Hepatocyte (in vitro differentiated cells): ENCODE measurements around the gene IDH2. TPM values are rescaled to one million over a fixed set of nuclear protein-coding genes. Genes with fewer than 3 reads are reported as not detected.

Source experiments
- DNase-seq: peaks from one replicate; pipeline ENCODE4 v3.0.0-alpha.2; 2016; ENCODE audit warnings: low spot score
- H2AFZ ChIP-seq: fragments of 200-600 bp; sonication (generic); 2 replicates; pipeline ENCODE4 v1.6.0; 2016; ENCODE audit warnings: antibody characterized with exemption, mild to moderate bottlenecking
- H3K27ac ChIP-seq: fragments of 200-600 bp; sonication (generic); 2 replicates; pipeline ENCODE4 v1.5.1; 2016; ENCODE audit warnings: mild to moderate bottlenecking
- H3K27me3 ChIP-seq: fragments of 200-600 bp; sonication (generic); 2 replicates; pipeline ENCODE4 v1.6.1; 2016
- H3K36me3 ChIP-seq: fragments of 200-600 bp; sonication (generic); replicated peaks from 2 replicates; pipeline ENCODE4 v1.5.1; 2016; ENCODE audit warnings: low read depth; ENCODE audit not compliant: insufficient read depth
- H3K4me1 ChIP-seq: fragments of 200-600 bp; sonication (generic); 2 replicates; pipeline ENCODE4 v1.5.1; 2016; ENCODE audit warnings: mild to moderate bottlenecking, moderate library complexity; ENCODE audit not compliant: insufficient read depth
- H3K4me2 ChIP-seq: fragments of 200-600 bp; sonication (generic); 2 replicates; pipeline ENCODE4 v1.6.0; 2016
- H3K4me3 ChIP-seq: fragments of 200-600 bp; sonication (generic); 2 replicates; pipeline ENCODE4 v1.5.1; 2016; ENCODE audit warnings: mild to moderate bottlenecking
- H3K79me2 ChIP-seq: fragments of 200-600 bp; sonication (generic); 2 replicates; pipeline ENCODE4 v1.6.0; 2017; ENCODE audit warnings: mild to moderate bottlenecking
- H3K9me2 ChIP-seq: fragments of 200-600 bp; sonication (generic); replicated peaks from 2 replicates; pipeline ENCODE4 v1.6.0; 2017; ENCODE audit warnings: mild to moderate bottlenecking; ENCODE audit not compliant: insufficient read depth
- H3K9me3 ChIP-seq: fragments of 200-600 bp; sonication (generic); 2 replicates; pipeline ENCODE4 v1.5.1; 2016; ENCODE audit warnings: low read depth, mild to moderate bottlenecking
- H4K20me1 ChIP-seq: fragments of 200-600 bp; sonication (generic); 2 replicates; pipeline ENCODE4 v1.6.0; 2016; ENCODE audit warnings: mild to moderate bottlenecking; ENCODE audit not compliant: insufficient read depth, poor library complexity, severe bottlenecking
- CTCF ChIP-seq: fragments of 200-600 bp; sonication (generic); IDR thresholded peaks from 2 replicates; pipeline ENCODE4 v1.5.1; 2016; ENCODE audit warnings: antibody characterized with exemption, mild to moderate bottlenecking; ENCODE audit not compliant: poor library complexity
- EZH2 ChIP-seq: fragments of 200-600 bp; sonication (generic); IDR thresholded peaks from 2 replicates; pipeline ENCODE4 v1.6.1; 2016; ENCODE audit warnings: antibody characterized with exemption, mild to moderate bottlenecking, borderline replicate concordance
- EZH2phosphoT487 ChIP-seq: fragments of 200-600 bp; sonication (generic); IDR thresholded peaks from one replicate; pipeline ENCODE4 v1.6.1; 2018; ENCODE audit warnings: antibody characterized with exemption, mild to moderate bottlenecking, low read depth, moderate library complexity; ENCODE audit not compliant: unreplicated experiment, severe bottlenecking
- WGBS: methylation state at CpG from one replicate; pipeline ENCODE4 v1.1.6; 2016; ENCODE audit warnings: low lambda C conversion rate; ENCODE audit errors: missing lambda C conversion rate; 5-methylcytosine and 5-hydroxymethylcytosine counted together
- polyA plus RNA-seq: library from polyadenylated mRNA; unstranded; fragments of >200 nt; fragmentation: Nextera tagmentation; extraction: Ambion mirVana; gene quantifications from 2 replicates; pipeline ENCODE4 v1.2.1, GENCODE V29; 2016
- total RNA-seq: library from RNA; depleted of rRNA; stranded (reverse); fragments of >200 nt; gene quantifications from 2 replicates; pipeline ENCODE4 v1.2.3, GENCODE V29; 2014

Gene IDH2
- total and polyA plus RNA-seq, 2 experiments from 2014 or later = 163 to 327 TPM

GRCh38 chr15:90060797-90061196 is 41.5 kb downstream of the IDH2 start:
- Histone ChIP-seq H3K4me2 (no peak overlapping the region), H3K9me3 (no peaks in the 10 kb centered on the region), H4K20me1 (no peaks in the 10 kb centered on the region), H3K79me2 (peaks cover 51% of the 10 kb centered on the region), H3K36me3 (no peaks in the 10 kb centered on the region), H3K4me3 (no peak overlapping the region), H3K27ac (no peak overlapping the region), H2AFZ (no peak overlapping the region), H3K9me2 (no peaks in the 10 kb centered on the region), H3K27me3 (no peaks in the 10 kb centered on the region), H3K4me1 (peaks cover 22% of the 10 kb centered on the region)
- no peak for TF ChIP-seq EZH2phosphoT487
- TF ChIP-seq EZH2 = no peak
- no peak for TF ChIP-seq CTCF
- WGBS = 81% methylated on average over 3 of the region's 3 CpGs
- no peak for DNase-seq

GRCh38 chr15:90059208-90059985 is 42.9 kb downstream of the IDH2 start:
- H2AFZ ChIP-seq = no peak overlapping the region
- peak overlapping the region; percentile 48 for H3K4me2 ChIP-seq
- peaks cover 32% of the 10 kb centered on the region for H3K4me1 ChIP-seq
- no peaks in the 10 kb centered on the region for H3K27me3 ChIP-seq
- DNase-seq = peak; percentile 50
- H3K36me3 ChIP-seq = no peaks in the 10 kb centered on the region
- no peak overlapping the region for H3K4me3 ChIP-seq
- no peaks in the 10 kb centered on the region for H3K9me2 ChIP-seq
- WGBS = 71% methylated on average over 16 of the region's 21 CpGs
- no peaks in the 10 kb centered on the region for H3K9me3 ChIP-seq
- H3K27ac ChIP-seq = peak overlapping the region; percentile 83
- H4K20me1 ChIP-seq = no peaks in the 10 kb centered on the region
- no peak for TF ChIP-seq CTCF
- no peak for TF ChIP-seq EZH2
- no peak for TF ChIP-seq EZH2phosphoT487
- H3K79me2 ChIP-seq = peaks cover 59% of the 10 kb centered on the region

GRCh38 chr15:90058775-90059174 is 43.5 kb downstream of the IDH2 start:
- peaks cover 35% of the 10 kb centered on the region for H3K4me1 ChIP-seq
- no peak for DNase-seq

More at GRCh38 chr15:90058775-90059174, 43.5 kb downstream of the IDH2 start:
- H3K4me2 ChIP-seq = no peak overlapping the region
- no peaks in the 10 kb centered on the region for H4K20me1 ChIP-seq
- H2AFZ ChIP-seq = no peak overlapping the region
- no peaks in the 10 kb centered on the region for H3K9me2 ChIP-seq
- H3K27ac ChIP-seq = peak overlapping the region; percentile 83
- H3K9me3 ChIP-seq = no peaks in the 10 kb centered on the region
- no peaks in the 10 kb centered on the region for H3K36me3 ChIP-seq
- H3K27me3 ChIP-seq = no peaks in the 10 kb centered on the region
- H3K4me3 ChIP-seq = no peak overlapping the region
- H3K79me2 ChIP-seq = peaks cover 62% of the 10 kb centered on the region
- no peak for TF ChIP-seq EZH2phosphoT487
- TF ChIP-seq CTCF = no peak
- TF ChIP-seq EZH2 = no peak
- 92% methylated on average over 5 of the region's 5 CpGs for WGBS
